Activated T-helper 17 cell treated with anti-CD3 and anti-CD28 coated beads, Interleukin-2, amount 50 U/mL, for 72 hours (primary cell): Measurements from ENCODE around the gene ZBED6. TPM values are rescaled to one million over a fixed set of nuclear protein-coding genes. Genes with fewer than 3 reads are reported as not detected.
A peak's percentile ranks its signal among the peaks of the same experiment; 100 is the strongest.
"Not testable (repeated sequence)": the region's sequence is repeated elsewhere in the genome, so short reads cannot be mapped to it uniquely, and the experiment has no call there.

Source experiments
- ATAC-seq: fragments of 150-1000 bp; cut with Tn5 transposase; replicated peaks from 2 replicates; pipeline ENCODE4 v1.10.0; 2021; ENCODE audit warnings: mild to moderate bottlenecking, moderate library complexity
- H3K27ac Mint-ChIP-seq: one replicate; pipeline ENCODE4 v1.8.0; 2022; ENCODE audit warnings: mixed read lengths
- H3K27me3 Mint-ChIP-seq: one replicate; pipeline ENCODE4 v1.8.0; 2022; ENCODE audit warnings: mixed read lengths
- H3K36me3 Mint-ChIP-seq: one replicate; pipeline ENCODE4 v1.8.0; 2022; ENCODE audit warnings: low read depth, mild to moderate bottlenecking, mixed read lengths
- H3K4me1 Mint-ChIP-seq: one replicate; pipeline ENCODE4 v1.8.0; 2022; ENCODE audit warnings: mixed read lengths
- H3K4me3 Mint-ChIP-seq: one replicate; pipeline ENCODE4 v1.8.0; 2022; ENCODE audit warnings: mild to moderate bottlenecking, mixed read lengths
- H3K9me3 Mint-ChIP-seq: one replicate; pipeline ENCODE4 v1.8.0; 2022; ENCODE audit warnings: mixed read lengths
- total RNA-seq, 2 donors: library from RNA; stranded (reverse); gene quantifications; one replicate each; pipeline ENCODE4 v1.2.3, GENCODE V29; 2022

Gene ZBED6
- 10 to 100 TPM; 21.8 to 39.5 TPM for total RNA-seq

- Mint-ChIP-seq H3K9me3 (peaks cover 4% of the 10 kb centered on the region), H3K36me3 (peaks cover 54% of the 10 kb centered on the region), H3K4me3 (peak within 1 kb of the TSS; percentile 93), H3K4me1 (peaks cover 33% of the 10 kb centered on the region), H3K27me3 (no peaks in the 10 kb centered on the region), H3K27ac (peak within 1 kb of the TSS; percentile 97)
- ATAC-seq, result peak; percentile 99
Observed at GRCh38 chr1:203795441-203796235, at the start of gene ZBED6, which contains the start of gene ZC3H11A. Gene ZBED6, plus strand, starts transcription at chr1:203795623. Its CDS starts 1,900 bp downstream, at chr1:203797523. Gene ZC3H11A, plus strand, starts transcription at chr1:203795623. Its CDS starts 21,448 bp downstream, at chr1:203817071.

- H3K4me3 Mint-ChIP-seq, result no peak overlapping the region
- H3K27me3 Mint-ChIP-seq, result no peaks in the 10 kb centered on the region
- peaks cover 16% of the 10 kb centered on the region for H3K4me1 Mint-ChIP-seq
- no peak overlapping the region for H3K27ac Mint-ChIP-seq
- no peak for ATAC-seq
- H3K36me3 Mint-ChIP-seq, result peaks cover 21% of the 10 kb centered on the region
- no peaks in the 10 kb centered on the region for H3K9me3 Mint-ChIP-seq
Observed at GRCh38 chr1:203746281-203746680, 49.1 kb upstream of the ZBED6 start.

- ATAC-seq, result no peak
- Mint-ChIP-seq H3K4me3 (no peak overlapping the region), H3K27ac (no peak overlapping the region), H3K9me3 (no peaks in the 10 kb centered on the region), H3K36me3 (no peaks in the 10 kb centered on the region), H3K4me1 (peaks cover 15% of the 10 kb centered on the region), H3K27me3 (no peaks in the 10 kb centered on the region)
Observed at GRCh38 chr1:203751051-203751450, 44.4 kb upstream of the ZBED6 start.

- H3K27me3 Mint-ChIP-seq, ATAC-seq, H3K36me3 Mint-ChIP-seq, H3K4me3 Mint-ChIP-seq, H3K27ac Mint-ChIP-seq, H3K9me3 Mint-ChIP-seq: not testable (repeated sequence)
- peaks cover 20% of the 10 kb centered on the region for H3K4me1 Mint-ChIP-seq
Observed at GRCh38 chr1:203751618-203752361, 43.6 kb upstream of the ZBED6 start.

- H3K36me3 Mint-ChIP-seq, result no peaks in the 10 kb centered on the region
- peak overlapping the region; percentile 91 for H3K27ac Mint-ChIP-seq
- peak overlapping the region; percentile 74 for H3K4me3 Mint-ChIP-seq
- H3K27me3 Mint-ChIP-seq, result no peaks in the 10 kb centered on the region
- peaks cover 21% of the 10 kb centered on the region for H3K4me1 Mint-ChIP-seq
- H3K9me3 Mint-ChIP-seq, result no peaks in the 10 kb centered on the region
- peak; percentile 84 for ATAC-seq
Observed at GRCh38 chr1:203754455-203754864, 41.0 kb upstream of the ZBED6 start.

GRCh38 chr1:203756036-203756435 is 39.4 kb upstream of the ZBED6 start:
- Mint-ChIP-seq H3K9me3 (no peaks in the 10 kb centered on the region), H3K36me3 (no peaks in the 10 kb centered on the region), H3K4me1 (peaks cover 21% of the 10 kb centered on the region), H3K27me3 (no peaks in the 10 kb centered on the region), H3K4me3 (peak overlapping the region; percentile 25), H3K27ac (peak overlapping the region; percentile 63)
- no peak for ATAC-seq

GRCh38 chr1:203758749-203759148 is 36.7 kb upstream of the ZBED6 start:
- not testable (repeated sequence) for H3K27me3 Mint-ChIP-seq, H3K9me3 Mint-ChIP-seq, H3K36me3 Mint-ChIP-seq, H3K27ac Mint-ChIP-seq, H3K4me3 Mint-ChIP-seq, ATAC-seq
- H3K4me1 Mint-ChIP-seq, result peaks cover 27% of the 10 kb centered on the region

GRCh38 chr1:203760506-203760905 is 34.9 kb upstream of the ZBED6 start:
- H3K4me3 Mint-ChIP-seq, result no peak overlapping the region
- peaks cover 26% of the 10 kb centered on the region for H3K4me1 Mint-ChIP-seq
- H3K27ac Mint-ChIP-seq, result no peak overlapping the region
- no peaks in the 10 kb centered on the region for H3K27me3 Mint-ChIP-seq
- peaks cover 7% of the 10 kb centered on the region for H3K36me3 Mint-ChIP-seq
- H3K9me3 Mint-ChIP-seq, result no peaks in the 10 kb centered on the region
- ATAC-seq, result no peak

- H3K27me3 Mint-ChIP-seq, H3K9me3 Mint-ChIP-seq, H3K4me3 Mint-ChIP-seq, ATAC-seq, H3K27ac Mint-ChIP-seq: not testable (repeated sequence)
- Mint-ChIP-seq H3K36me3 (peaks cover 18% of the 10 kb centered on the region), H3K4me1 (peaks cover 17% of the 10 kb centered on the region)
Observed at GRCh38 chr1:203761958-203762357, 33.5 kb upstream of the ZBED6 start.

GRCh38 chr1:203763505-203763904 is 31.9 kb upstream of the ZBED6 start:
- no peak for ATAC-seq
- H3K27ac Mint-ChIP-seq, result peak overlapping the region; percentile 97
- H3K4me1 Mint-ChIP-seq, result peaks cover 22% of the 10 kb centered on the region
- no peaks in the 10 kb centered on the region for H3K9me3 Mint-ChIP-seq
- no peaks in the 10 kb centered on the region for H3K27me3 Mint-ChIP-seq
- H3K36me3 Mint-ChIP-seq, result peaks cover 30% of the 10 kb centered on the region
- H3K4me3 Mint-ChIP-seq, result peak overlapping the region; percentile 89

- Mint-ChIP-seq H3K9me3 (no peaks in the 10 kb centered on the region), H3K27me3 (no peaks in the 10 kb centered on the region), H3K4me1 (peaks cover 25% of the 10 kb centered on the region), H3K4me3 (peak overlapping the region; percentile 89), H3K27ac (peak overlapping the region; percentile 97), H3K36me3 (peaks cover 38% of the 10 kb centered on the region)
- ATAC-seq, result no peak
Observed at GRCh38 chr1:203764105-203765028, 31.1 kb upstream of the ZBED6 start.

- H3K4me3 Mint-ChIP-seq, result peak within 1 kb of the TSS; percentile 89
- ATAC-seq, result peak; percentile 83
- H3K4me1 Mint-ChIP-seq, result peaks cover 25% of the 10 kb centered on the region
- no peaks in the 10 kb centered on the region for H3K9me3 Mint-ChIP-seq
- no peaks in the 10 kb centered on the region for H3K27me3 Mint-ChIP-seq
- peaks cover 46% of the 10 kb centered on the region for H3K36me3 Mint-ChIP-seq
- peak within 1 kb of the TSS; percentile 97 for H3K27ac Mint-ChIP-seq
Observed at GRCh38 chr1:203765029-203765837, 30.2 kb upstream of the ZBED6 start, which contains the start of gene LAX1. Gene LAX1, plus strand, starts transcription at chr1:203765183. Its CDS starts 383 bp downstream, at chr1:203765566.

GRCh38 chr1:203768256-203768655 is 27.2 kb upstream of the ZBED6 start:
- Mint-ChIP-seq H3K27me3 (no peaks in the 10 kb centered on the region), H3K36me3 (peaks cover 76% of the 10 kb centered on the region), H3K4me3 (peak overlapping the region; percentile 89), H3K9me3 (no peaks in the 10 kb centered on the region), H3K4me1 (peaks cover 26% of the 10 kb centered on the region), H3K27ac (peak overlapping the region; percentile 78)
- ATAC-seq, result peak; percentile 15
